Body of pancreas (tissue), 4 donors: ENCODE results near the gene PHKB. TPM values are rescaled to one million over a fixed set of nuclear protein-coding genes. Genes with fewer than 3 reads are reported as not detected.
"Not testable (repeated sequence)": the region's sequence is repeated elsewhere in the genome, so short reads cannot be mapped to it uniquely, and the experiment has no call there.

Source experiments
- ATAC-seq: fragments of 150-250 bp; one replicate; pipeline ENCODE4 v1.9.1; 2016
- DNase-seq, 4 donors: peaks; one replicate each; pipeline ENCODE4 v3.0.0-alpha.2; 2019
- H3K27ac ChIP-seq, 4 donors: fragments of 200-600 bp; sonication (generic); 1 replicate in 3 of 4; 2 replicates in 1 of 4; pipeline versions ENCODE4 v1.5.1 to v1.6.1; 2016 to 2019; ENCODE audit warnings: mild to moderate bottlenecking in 1 of 4, mixed read lengths in 1 of 4, moderate library complexity in 1 of 4
- H3K27me3 ChIP-seq, 2 donors: fragments of 200-600 bp; sonication (generic); one replicate each; pipeline ENCODE4 v1.6.0; 2016; ENCODE audit warnings: mild to moderate bottlenecking in 1 of 2
- H3K36me3 ChIP-seq, 2 donors: fragments of 200-600 bp; sonication (generic); replicated peaks in 1 of 2; 2 replicates each; pipeline ENCODE4 v1.5.1; 2016; ENCODE audit warnings: low read depth in 2 of 2; ENCODE audit not compliant: insufficient read depth in 1 of 2
- H3K4me1 ChIP-seq: fragments of 200-600 bp; sonication (generic); one replicate; pipeline ENCODE4 v1.6.0; 2016
- H3K4me3 ChIP-seq, 2 donors: fragments of 200-600 bp; sonication (generic); 1 replicate in 1 of 2; 2 replicates in 1 of 2; pipeline ENCODE4 v1.5.1; 2016 to 2019
- H3K9me3 ChIP-seq, 3 donors: fragments of 200-600 bp; sonication (generic); 1 replicate in 2 of 3; 2 replicates in 1 of 3; pipeline ENCODE4 v1.5.1; 2016
- POLR2A ChIP-seq, 3 donors: fragments of 450-650 bp; IDR thresholded peaks; one replicate each; pipeline ENCODE4 v1.6.1; 2016; ENCODE audit warnings: antibody characterized with exemption in 3 of 3, mild to moderate bottlenecking in 2 of 3
- WGBS, 2 donors: methylation state at CpG; one replicate each; pipeline ENCODE4 v1.1.5; 2017; 5-methylcytosine and 5-hydroxymethylcytosine counted together
- intact Hi-C: fragments of 100-400 bp; cut with DNase I; formaldehyde crosslinking; loops from one replicate; pipeline ENCODE4 v1.15.1; 2023
- total RNA-seq, 2 donors: library from RNA; depleted of rRNA; stranded (reverse); fragments of >200 nt; gene quantifications; one replicate each; pipeline ENCODE4 v1.1.0, GENCODE V29; 2016
- TF ChIP-seq, protein P1 (sequence below), 7 experiments: fragments of 450-650 bp in 4 of 7; fragments of 200-600 bp in 3 of 7; sonication (generic) in 3 of 7; IDR thresholded peaks; one replicate each; pipeline ENCODE4 v1.5.1; 2016 to 2019; ENCODE audit warnings: antibody characterized with exemption in 7 of 7

PHKB gene
- total RNA-seq, 2 donors from 2014 or later: 41.5 to 72.5 TPM

DNA sequence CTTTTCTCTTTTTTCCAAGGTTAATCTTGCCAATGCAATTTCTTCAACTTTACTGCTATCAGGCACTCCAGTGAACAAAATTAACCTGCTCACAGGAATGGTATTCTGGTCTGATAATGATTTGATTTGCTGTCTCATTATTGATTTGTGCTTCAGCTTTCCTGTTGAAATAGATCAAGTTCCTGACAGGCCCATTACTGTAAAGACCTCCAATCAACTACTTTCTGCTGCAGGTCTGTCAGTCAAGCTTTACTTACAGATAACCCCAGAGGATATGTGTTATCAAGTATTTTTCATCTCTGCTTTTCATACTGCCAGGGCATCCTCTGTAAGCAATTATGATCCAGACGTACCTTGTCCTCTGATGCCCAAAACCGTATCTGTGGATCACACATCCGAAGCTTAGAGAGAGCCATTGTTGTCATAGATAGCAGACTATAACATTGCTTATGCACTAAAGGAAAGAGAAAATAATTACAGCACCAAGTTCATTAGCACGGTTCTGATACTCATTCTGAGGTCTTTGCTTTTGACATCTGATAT is 215.6 kb downstream of the PHKB start:
- peaks cover 0 to 4% of the 10 kb centered on the region in 2 donors for H3K36me3 ChIP-seq
- DNase-seq: no peak
- no peaks in the 10 kb centered on the region for H3K4me1 ChIP-seq
- intact Hi-C loops: no loop called here
- H3K9me3 ChIP-seq: no peaks in the 10 kb centered on the region
- WGBS, 2 donors: 91 to 96% methylated on average over 4 of the region's 4 CpGs
- TF ChIP-seq POLR2A (IDR thresholded peaks at IDR 0.05): no peak
- TF ChIP-seq, protein P1, sequence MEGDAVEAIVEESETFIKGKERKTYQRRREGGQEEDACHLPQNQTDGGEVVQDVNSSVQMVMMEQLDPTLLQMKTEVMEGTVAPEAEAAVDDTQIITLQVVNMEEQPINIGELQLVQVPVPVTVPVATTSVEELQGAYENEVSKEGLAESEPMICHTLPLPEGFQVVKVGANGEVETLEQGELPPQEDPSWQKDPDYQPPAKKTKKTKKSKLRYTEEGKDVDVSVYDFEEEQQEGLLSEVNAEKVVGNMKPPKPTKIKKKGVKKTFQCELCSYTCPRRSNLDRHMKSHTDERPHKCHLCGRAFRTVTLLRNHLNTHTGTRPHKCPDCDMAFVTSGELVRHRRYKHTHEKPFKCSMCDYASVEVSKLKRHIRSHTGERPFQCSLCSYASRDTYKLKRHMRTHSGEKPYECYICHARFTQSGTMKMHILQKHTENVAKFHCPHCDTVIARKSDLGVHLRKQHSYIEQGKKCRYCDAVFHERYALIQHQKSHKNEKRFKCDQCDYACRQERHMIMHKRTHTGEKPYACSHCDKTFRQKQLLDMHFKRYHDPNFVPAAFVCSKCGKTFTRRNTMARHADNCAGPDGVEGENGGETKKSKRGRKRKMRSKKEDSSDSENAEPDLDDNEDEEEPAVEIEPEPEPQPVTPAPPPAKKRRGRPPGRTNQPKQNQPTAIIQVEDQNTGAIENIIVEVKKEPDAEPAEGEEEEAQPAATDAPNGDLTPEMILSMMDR (IDR thresholded peaks at IDR 0.05): no peak
- H3K27me3 ChIP-seq: no peaks in the 10 kb centered on the region
- H3K4me3 ChIP-seq: no peak overlapping the region
- no peak overlapping the region for H3K27ac ChIP-seq
- ATAC-seq: no peak

DNA sequence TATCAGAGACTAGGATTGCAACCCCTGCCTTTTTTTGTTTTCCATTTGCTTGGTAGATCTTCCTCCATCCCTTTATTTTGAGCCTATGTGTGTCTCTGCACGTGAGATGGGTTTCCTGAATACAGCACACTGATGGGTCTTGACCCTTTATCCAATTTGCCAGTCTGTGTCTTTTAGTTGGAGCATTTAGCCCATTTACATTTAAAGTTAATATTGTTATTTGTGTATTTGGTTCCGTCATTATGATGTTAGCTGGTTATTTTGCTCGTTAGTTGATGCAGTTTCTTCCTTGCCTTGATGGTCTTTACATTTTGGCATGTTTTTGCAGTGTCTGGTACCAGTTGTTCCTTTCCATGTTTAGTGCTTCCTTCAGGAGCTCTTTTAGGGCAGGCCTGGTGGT is 220.4 kb downstream of the PHKB start:
- DNase-seq, H3K4me3 ChIP-seq, H3K4me1 ChIP-seq, intact Hi-C loops, H3K9me3 ChIP-seq, H3K27ac ChIP-seq, ATAC-seq, H3K27me3 ChIP-seq, H3K36me3 ChIP-seq: not testable (repeated sequence)
- WGBS, 2 donors: 92% methylated on average over 3 of the region's 3 CpGs

DNA sequence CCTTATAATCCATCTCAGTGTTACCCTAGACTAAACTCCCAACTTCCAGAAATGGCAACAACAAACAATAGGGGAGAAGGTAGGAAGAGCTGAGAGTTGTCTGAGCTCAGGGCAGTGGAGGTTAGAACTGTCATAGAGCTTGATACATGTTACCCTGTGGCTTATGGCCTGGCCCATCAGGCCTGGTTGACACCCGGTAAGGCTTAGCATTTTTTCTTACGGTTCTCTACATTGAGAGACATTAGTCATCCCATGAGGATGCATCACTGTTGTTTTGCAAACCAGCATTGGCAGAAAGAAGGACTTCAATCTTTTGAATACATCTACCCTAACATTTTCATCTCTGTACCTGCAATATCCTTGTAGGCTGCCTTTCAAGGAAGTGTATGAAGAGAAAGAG is 226.6 kb downstream of the PHKB start:
- H3K27ac ChIP-seq: no peak overlapping the region
- intact Hi-C loops: no loop called here
- DNase-seq (no peak), ATAC-seq (no peak)
- peaks cover 0 to 5% of the 10 kb centered on the region in 2 donors for H3K36me3 ChIP-seq
- H3K9me3 ChIP-seq: no peaks in the 10 kb centered on the region
- H3K27me3 ChIP-seq: no peaks in the 10 kb centered on the region
- H3K4me1 ChIP-seq: no peaks in the 10 kb centered on the region
- WGBS, 2 donors: 95% methylated on average over 2 of the region's 2 CpGs
- no peak for TF ChIP-seq POLR2A (IDR thresholded peaks at IDR 0.05)
- TF ChIP-seq, protein P1 (IDR thresholded peaks at IDR 0.05): no peak
- H3K4me3 ChIP-seq: no peak overlapping the region

DNA sequence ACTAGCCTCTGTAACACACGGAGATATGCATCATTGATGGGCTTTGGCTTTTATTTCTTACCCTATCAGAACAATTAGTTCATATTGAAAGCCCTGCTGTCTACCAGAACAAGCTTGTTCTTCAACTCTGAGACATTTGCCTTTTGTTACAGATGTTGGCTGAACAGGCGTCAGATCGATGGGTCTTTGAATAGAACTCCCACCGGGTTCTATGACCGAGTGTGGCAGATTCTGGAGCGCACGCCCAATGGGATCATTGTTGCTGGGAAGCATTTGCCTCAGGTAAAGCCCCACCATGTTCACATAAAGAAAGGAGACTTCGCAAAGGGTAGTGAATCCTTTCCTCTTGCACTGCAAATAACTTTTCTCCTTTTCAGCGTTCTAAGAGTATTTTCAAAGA is 232.1 kb downstream of the PHKB start:
- DNase-seq: no peak
- Histone ChIP-seq H3K27ac (no peak overlapping the region), H3K27me3 (no peaks in the 10 kb centered on the region), H3K4me1 (no peaks in the 10 kb centered on the region), H3K36me3 (peaks cover 5 to 30% of the 10 kb centered on the region in 2 donors), H3K4me3 (no peak overlapping the region), H3K9me3 (no peaks in the 10 kb centered on the region)
- 93 to 96% methylated on average over 9 of the region's 9 CpGs for WGBS, 2 donors
- intact Hi-C loops: no loop called here
- no peak for ATAC-seq
- TF ChIP-seq, protein P1 (IDR thresholded peaks at IDR 0.05): no peak
- no peak for TF ChIP-seq POLR2A (IDR thresholded peaks at IDR 0.05)

DNA sequence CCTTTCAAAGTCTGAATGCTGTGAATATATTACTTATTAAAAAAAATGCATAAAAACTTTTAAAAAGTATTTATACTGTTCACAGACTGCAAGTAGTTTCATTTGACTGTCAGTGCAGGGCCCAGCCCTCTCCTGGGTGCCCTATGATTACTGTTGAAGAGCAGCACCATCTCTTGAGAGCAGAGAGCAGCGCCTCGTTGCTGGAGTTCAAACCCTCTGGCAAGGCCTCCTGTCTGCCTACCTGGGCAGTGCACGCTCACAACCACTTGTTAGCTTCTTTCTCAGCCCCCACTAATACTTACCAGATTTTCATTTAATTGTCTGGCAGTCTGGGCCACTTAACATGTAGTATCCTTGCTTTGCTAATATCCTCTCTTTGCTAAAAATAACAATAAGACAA is 233.4 kb downstream of the PHKB start:
- DNase-seq (no peak), ATAC-seq (no peak)
- Histone ChIP-seq H3K36me3 (peaks cover 5 to 31% of the 10 kb centered on the region in 2 donors), H3K27ac (no peak overlapping the region), H3K4me1 (no peaks in the 10 kb centered on the region), H3K27me3 (no peaks in the 10 kb centered on the region), H3K9me3 (no peaks in the 10 kb centered on the region), H3K4me3 (no peak overlapping the region)
- intact Hi-C loops: no loop called here
- no peak for TF ChIP-seq POLR2A (IDR thresholded peaks at IDR 0.05)
- TF ChIP-seq, protein P1 (IDR thresholded peaks at IDR 0.05): no peak
- 92 to 94% methylated on average over 3 of the region's 3 CpGs for WGBS, 2 donors
